ENCODE results near the gene MARCKS.

Gene MARCKS

GRCh38 chr6:113879186-113880096 lies 22.3 kb downstream of the MARCKS start:
- TF ChIP-seq CTCF (IDR thresholded peaks at IDR 0.05) = peak; percentile 83

- no peak for TF ChIP-seq CTCF (IDR thresholded peaks at IDR 0.05)
Measured at GRCh38 chr6:113881478-113881980, 24.4 kb downstream of the MARCKS start.

GRCh38 chr6:113882336-113883022 lies 25.3 kb downstream of the MARCKS start:
- no peak; the same call in 1 of the 2 replicates for TF ChIP-seq CTCF (IDR thresholded peaks at IDR 0.05)

GRCh38 chr6:113884011-113884410 lies 26.9 kb downstream of the MARCKS start:
- TF ChIP-seq CTCF (IDR thresholded peaks at IDR 0.05) = no peak

GRCh38 chr6:113886512-113886911 lies 29.4 kb downstream of the MARCKS start:
- TF ChIP-seq CTCF (IDR thresholded peaks at IDR 0.05) = no peak

GRCh38 chr6:113888493-113888892 lies 31.3 kb downstream of the MARCKS start:
- no peak for TF ChIP-seq CTCF (IDR thresholded peaks at IDR 0.05)

- no peak for TF ChIP-seq CTCF (IDR thresholded peaks at IDR 0.05)
Measured at GRCh38 chr6:113888956-113889630, 31.9 kb downstream of the MARCKS start.

All from LNCAP (cell line).